ENCODE results near the gene SAT1. TPM values are rescaled to one million over a fixed set of nuclear protein-coding genes. Genes with fewer than 3 reads are reported as not detected.

The SAT1 gene
- total and polyA plus RNA-seq, 2 of the 13 experiments (the other 11 are each of a cell fraction or from before 2014, with no cell fraction given) = 216 to 1,243 TPM

- Histone ChIP-seq H3K9me3 (ENCODE audit: low read length) (no peaks in the 10 kb centered on the region), H3K27me3 (ENCODE audit: control insufficient read depth in 1 of 2, insufficient read depth in 2 of 2, low read length in 2 of 2) (no peaks in the 10 kb centered on the region; a peak in 1 of 5 replicates), H3K79me2 (ENCODE audit: insufficient read depth, low read length) (peaks cover 31% of the 10 kb centered on the region), H3K4me2 (ENCODE audit: low read depth, low read length) (peak overlapping the region; percentile 78), H3K4me3 (replicated peaks in 1 of 3; ENCODE audit: insufficient read depth in 1 of 3, low read depth in 2 of 3, low read length in 3 of 3) (peak overlapping the region; percentile 87 to 93 (median 88)), H4K20me1 (ENCODE audit: insufficient read depth, low read length) (peaks cover 17% of the 10 kb centered on the region), H3K36me3 (replicated peaks in 1 of 2; ENCODE audit: control insufficient read depth in 1 of 2, insufficient read depth in 2 of 2, low read length in 2 of 2) (peaks cover 0 to 1% of the 10 kb centered on the region in 2 experiments; a peak in 2 of 5 replicates), H3K27ac (ENCODE audit: extremely low read length, insufficient read depth, low read length) (peak overlapping the region; percentile 77), H2AFZ (ENCODE audit: low read length) (no peak overlapping the region), H3K9ac (ENCODE audit: insufficient read depth, low read depth, low read length) (peak overlapping the region; percentile 89), H3K4me1 (ENCODE audit: insufficient read depth, low read length) (peaks cover 34% of the 10 kb centered on the region)
- in situ Hi-C loops (cut with HindIII; ENCODE audit: extremely low pct_ligation_motif_present, low pct_unique_long_range_greater_than_20kb) (loop anchor here (5.0 kb wide), 1 partner anchor 118 kb away; no protein-coding TSS in a partner anchor), intact Hi-C loops (cut with micrococcal nuclease; ENCODE audit: unreplicated experiment) (loop anchor here (2.0 to 10.0 kb wide), 2 partner anchors 60 to 1940 kb away; no protein-coding TSS in a partner anchor)
- no peak for ATAC-seq
- WGBS (ENCODE audit: low lambda C conversion rate) = 9% methylated on average over 7 of the region's 8 CpGs
- BruUV-seq (replicated peaks) = no TSS peak
- no peak for DNase-seq (ENCODE audit: low spot score)
- POLR2A ChIA-PET = interaction anchor here (1.1 to 4.7 kb wide), 8 partner anchors 12 to 117 kb away, joined by 3 to 91 read pairs (median 13); partner anchors contain the start of gene ACOT9
- CTCF ChIA-PET (ENCODE audit: low intra/inter-chr PET ratio, low total read pairs) = interaction anchor here (1.3 kb wide), 1 partner anchor 117 kb away, joined by 3 read pairs; no protein-coding TSS in a partner anchor
- FAIRE-seq = no peak
- TF ChIP-seq PHF5A (CRISPR knock-in tag; IDR thresholded peaks at IDR 0.05; ENCODE audit: low read depth, unreplicated experiment) (peak; percentile 30), ZNF563 (CRISPR knock-in tag; IDR thresholded peaks at IDR 0.05) (no peak), ZNF850 (CRISPR knock-in tag; conservative IDR thresholded peaks at IDR 0.05) (no peak), POLR2G (IDR thresholded peaks at IDR 0.05; ENCODE audit: low read depth, low read length) (peak; percentile 78; the same call in 1 of the 2 replicates), HNRNPL (IDR thresholded peaks at IDR 0.05; ENCODE audit: low read depth, low read length) (0 out of 2 replicates have a peak, but pooled peaks have one; percentile 52), ZC3H4 (CRISPR knock-in tag; IDR thresholded peaks at IDR 0.05; ENCODE audit: borderline replicate concordance) (0 out of 2 replicates have a peak, but pooled peaks have one; percentile 51), ZNF710 (CRISPR knock-in tag; IDR thresholded peaks at IDR 0.05; ENCODE audit: borderline replicate concordance) (no peak), CEBPG (CRISPR knock-in tag; IDR thresholded peaks at IDR 0.05) (peak; percentile 60; the same call in 1 of the 2 replicates), U2AF1 (optimal IDR thresholded peaks at IDR 0.05; ENCODE audit: low read depth, low read length) (no peak), NR2C2 (CRISPR knock-in tag; IDR thresholded peaks at IDR 0.05; ENCODE audit: borderline replicate concordance) (0 out of 2 replicates have a peak, but pooled peaks have one; percentile 15), JUNB (CRISPR knock-in tag; IDR thresholded peaks at IDR 0.05; ENCODE audit: borderline replicate concordance) (no peak), MED1 (CRISPR knock-in tag; IDR thresholded peaks at IDR 0.05) (peak; percentile 15; the same call in 1 of the 2 replicates), FOXK1 (CRISPR knock-in tag; IDR thresholded peaks at IDR 0.05; ENCODE audit: borderline replicate concordance, low read depth) (no peak)
- TF ChIP-seq, protein P1, sequence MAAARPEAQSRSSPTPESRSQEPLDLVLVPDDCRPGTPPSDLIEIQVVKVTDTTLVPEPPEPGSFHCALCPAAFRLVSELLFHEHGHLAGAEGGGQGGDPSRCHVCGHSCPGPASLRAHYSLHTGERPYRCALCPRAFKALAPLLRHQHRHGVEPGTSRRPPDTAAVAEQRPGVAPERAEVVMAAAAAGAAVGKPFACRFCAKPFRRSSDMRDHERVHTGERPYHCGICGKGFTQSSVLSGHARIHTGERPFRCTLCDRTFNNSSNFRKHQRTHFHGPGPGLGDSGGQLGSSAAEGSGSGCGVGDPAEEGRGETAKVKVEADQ (CRISPR knock-in tag; IDR thresholded peaks at IDR 0.05; ENCODE audit: borderline replicate concordance) = no peak
- TF ChIP-seq, protein P2, sequence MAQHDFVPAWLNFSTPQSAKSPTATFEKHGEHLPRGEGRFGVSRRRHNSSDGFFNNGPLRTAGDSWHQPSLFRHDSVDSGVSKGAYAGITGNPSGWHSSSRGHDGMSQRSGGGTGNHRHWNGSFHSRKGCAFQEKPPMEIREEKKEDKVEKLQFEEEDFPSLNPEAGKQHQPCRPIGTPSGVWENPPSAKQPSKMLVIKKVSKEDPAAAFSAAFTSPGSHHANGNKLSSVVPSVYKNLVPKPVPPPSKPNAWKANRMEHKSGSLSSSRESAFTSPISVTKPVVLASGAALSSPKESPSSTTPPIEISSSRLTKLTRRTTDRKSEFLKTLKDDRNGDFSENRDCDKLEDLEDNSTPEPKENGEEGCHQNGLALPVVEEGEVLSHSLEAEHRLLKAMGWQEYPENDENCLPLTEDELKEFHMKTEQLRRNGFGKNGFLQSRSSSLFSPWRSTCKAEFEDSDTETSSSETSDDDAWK (CRISPR knock-in tag; IDR thresholded peaks at IDR 0.05) = no peak
Observed at GRCh38 chrX:23784470-23785331, 1.7 kb downstream of the SAT1 start.

Data from HepG2 (cell line).